Astrocyte of the spinal cord (primary cell): ENCODE measurements around the gene NPB.

Source experiments
- DNase-seq: peaks from one replicate; pipeline ENCODE4 v3.0.0; 2011; ENCODE audit warnings: low read depth, low spot score
- H3K4me3 ChIP-seq: 2 replicates; pipeline ENCODE4 v1.5.1; 2011; ENCODE audit warnings: low read depth, mild to moderate bottlenecking, low read length, moderate library complexity
- in situ Hi-C: cut with HindIII; loops from 2 replicates; pipeline ENCODE4 v1.10.0; 2017; ENCODE audit warnings: low sequenced_read_pairs
- TF ChIP-seq, protein P1 (sequence below): IDR thresholded peaks from 2 replicates; pipeline ENCODE4 v1.5.1; 2012; ENCODE audit warnings: low read depth, mild to moderate bottlenecking, low read length, inconsistent platforms

NPB gene

DNA sequence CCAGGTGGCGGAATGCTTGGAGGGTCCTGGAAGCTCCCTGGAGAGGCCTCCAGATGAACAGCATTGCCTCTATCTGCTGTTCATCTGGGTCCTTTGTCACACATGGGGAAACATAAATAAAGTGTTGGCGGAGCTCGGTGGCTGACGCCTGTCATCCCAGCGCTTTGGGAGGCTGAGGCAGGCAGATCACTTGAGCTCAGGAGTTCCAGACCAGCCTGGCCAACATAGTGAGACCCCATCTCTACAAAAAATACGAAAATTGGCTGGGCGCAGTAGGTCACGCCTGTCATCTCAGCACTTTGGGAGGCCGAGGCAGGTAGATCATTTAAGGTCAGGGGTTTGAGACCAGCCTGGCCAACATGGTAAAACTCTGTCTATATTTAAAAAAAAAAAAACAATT, 42.8 kb downstream of the NPB start:
- in situ Hi-C loops: no loop called here
- DNase-seq: no peak
- no peak overlapping the region for H3K4me3 ChIP-seq
- TF ChIP-seq, protein P1, sequence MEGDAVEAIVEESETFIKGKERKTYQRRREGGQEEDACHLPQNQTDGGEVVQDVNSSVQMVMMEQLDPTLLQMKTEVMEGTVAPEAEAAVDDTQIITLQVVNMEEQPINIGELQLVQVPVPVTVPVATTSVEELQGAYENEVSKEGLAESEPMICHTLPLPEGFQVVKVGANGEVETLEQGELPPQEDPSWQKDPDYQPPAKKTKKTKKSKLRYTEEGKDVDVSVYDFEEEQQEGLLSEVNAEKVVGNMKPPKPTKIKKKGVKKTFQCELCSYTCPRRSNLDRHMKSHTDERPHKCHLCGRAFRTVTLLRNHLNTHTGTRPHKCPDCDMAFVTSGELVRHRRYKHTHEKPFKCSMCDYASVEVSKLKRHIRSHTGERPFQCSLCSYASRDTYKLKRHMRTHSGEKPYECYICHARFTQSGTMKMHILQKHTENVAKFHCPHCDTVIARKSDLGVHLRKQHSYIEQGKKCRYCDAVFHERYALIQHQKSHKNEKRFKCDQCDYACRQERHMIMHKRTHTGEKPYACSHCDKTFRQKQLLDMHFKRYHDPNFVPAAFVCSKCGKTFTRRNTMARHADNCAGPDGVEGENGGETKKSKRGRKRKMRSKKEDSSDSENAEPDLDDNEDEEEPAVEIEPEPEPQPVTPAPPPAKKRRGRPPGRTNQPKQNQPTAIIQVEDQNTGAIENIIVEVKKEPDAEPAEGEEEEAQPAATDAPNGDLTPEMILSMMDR: no peak

DNA sequence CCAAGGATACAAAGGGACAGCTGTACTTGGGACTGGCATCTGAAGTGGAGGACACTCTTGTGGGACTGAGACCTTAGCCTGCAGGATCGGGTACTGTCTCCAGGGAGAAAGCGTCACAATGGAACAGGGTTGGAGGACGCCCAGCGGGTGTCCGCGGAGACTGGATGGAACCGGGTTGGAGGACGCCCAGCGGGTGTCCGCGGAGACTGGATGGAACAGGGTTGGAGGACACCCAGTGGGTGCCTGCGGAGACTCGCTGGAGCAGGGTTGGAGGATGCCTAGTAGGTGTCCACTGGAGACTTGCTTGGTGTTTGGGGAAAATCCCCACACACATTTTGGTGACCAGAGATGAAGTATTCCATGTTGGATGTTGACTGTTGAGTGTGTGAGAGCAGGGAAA, 45.2 kb downstream of the NPB start, which contains the start of gene MYADML2:
Gene MYADML2 (minus strand): TSS at position 45 of the 400 bp plus-strand sequence. CDS start 5,492 bp downstream, outside the sequence.
- no peak within 1 kb of the TSS for H3K4me3 ChIP-seq
- DNase-seq: no peak
- in situ Hi-C loops: no loop called here
- TF ChIP-seq, protein P1: no peak

DNA sequence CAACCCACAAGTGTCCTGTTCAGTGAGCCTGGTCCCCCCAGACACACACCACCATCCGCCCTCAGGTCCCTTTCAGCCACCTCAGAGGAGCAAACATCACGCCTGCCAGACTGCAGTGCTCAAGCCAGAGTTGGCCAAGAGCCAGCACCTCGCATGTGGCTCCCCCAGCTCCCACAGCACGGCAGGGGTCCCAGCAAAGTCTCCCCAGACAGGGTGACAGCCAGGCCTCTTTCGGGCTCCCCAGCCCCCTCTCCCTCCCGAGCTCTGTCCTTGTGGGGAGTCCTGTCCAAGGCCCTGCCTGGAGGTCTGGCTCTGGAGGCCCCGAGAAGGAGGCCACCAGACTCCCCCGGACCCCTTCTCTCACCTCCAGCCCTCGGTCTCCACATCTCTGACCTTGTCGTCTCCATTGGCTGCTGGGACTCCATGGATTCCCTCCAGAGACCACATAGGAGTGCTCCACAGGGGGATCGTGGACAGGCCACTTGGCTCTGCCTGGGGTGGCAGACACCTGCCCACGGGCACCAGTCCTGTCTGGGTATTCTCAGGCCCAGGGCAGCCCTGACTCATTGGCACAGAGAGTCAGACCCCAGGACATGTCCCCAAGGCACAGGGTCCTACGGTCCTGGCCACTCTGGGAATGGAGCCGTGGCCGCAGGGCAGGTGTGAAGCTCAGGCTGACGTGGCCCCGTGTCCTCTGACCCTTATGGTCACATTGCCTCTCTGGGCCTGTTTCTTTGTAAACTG, 46.8 kb downstream of the NPB start:
- TF ChIP-seq, protein P1: no peak
- no peak for DNase-seq
- in situ Hi-C loops: no loop called here

DNA sequence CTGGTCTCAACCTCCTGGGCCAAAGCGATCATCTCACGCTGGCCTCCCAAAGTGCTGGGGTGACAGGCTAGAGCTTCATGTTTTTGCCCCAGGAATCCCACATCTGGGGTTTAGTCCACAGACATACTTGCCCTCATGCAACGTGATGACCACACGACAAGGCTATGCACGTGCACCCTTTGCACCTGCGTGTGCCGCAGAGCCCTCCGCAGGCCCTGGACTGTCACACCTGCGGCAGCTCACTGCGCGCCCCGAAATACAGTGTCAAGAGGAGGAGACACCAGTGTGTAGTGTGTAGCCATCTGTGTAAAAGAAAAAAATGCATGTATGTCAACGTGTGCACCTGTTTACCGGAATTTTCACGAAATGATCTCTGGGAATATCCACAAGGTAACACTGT, 48.5 kb downstream of the NPB start:
- TF ChIP-seq, protein P1: no peak
- H3K4me3 ChIP-seq: no peak overlapping the region
- DNase-seq: no peak
- in situ Hi-C loops: no loop called here

More for the DNA sequence above, 46.8 kb downstream of the NPB start:
- H3K4me3 ChIP-seq: no peak overlapping the region

DNA sequence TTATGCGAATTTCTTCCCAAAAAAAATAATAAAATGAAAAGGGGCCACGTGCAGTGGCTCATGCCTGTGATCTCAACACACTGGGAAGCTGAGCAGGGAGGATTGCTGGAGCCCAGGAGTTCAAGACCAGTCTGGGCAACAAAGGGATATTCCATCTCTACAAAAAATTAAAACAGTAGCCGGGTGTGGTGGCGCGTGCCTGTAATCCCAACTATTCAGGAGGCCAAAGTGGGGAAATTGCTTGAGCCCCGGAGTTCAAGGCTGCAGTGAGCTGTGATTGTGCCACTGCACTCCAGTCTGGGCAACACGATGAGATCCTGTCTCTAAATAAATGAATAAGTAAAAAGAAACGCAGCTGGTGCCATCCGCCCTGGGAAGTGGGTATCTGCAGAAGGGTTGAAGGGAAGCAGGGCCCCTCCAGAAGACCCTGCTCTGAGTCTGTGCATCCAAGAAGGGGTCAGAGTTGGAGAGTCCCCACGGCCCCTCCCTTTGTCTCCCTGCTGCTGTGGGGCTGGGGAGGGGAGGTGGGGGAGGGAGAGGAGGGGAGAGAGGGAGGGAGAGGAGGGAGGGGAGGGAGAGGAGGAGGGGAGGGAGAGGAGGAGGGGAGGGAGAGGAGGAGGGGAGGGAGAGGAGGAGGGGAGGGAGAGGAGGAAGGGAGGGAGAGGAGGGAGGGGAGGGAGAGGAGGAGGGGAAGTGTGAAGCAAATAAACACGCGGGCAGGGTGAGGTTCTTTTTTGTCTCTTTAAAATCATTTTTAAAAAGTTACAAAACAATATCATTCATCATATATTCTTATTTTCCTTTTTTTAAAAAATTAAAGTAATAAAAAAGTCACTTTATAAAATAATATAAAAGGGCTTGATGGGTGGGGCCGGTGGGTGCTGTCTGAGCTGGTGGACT, 50.0 kb downstream of the NPB start:
- H3K4me3 ChIP-seq: no peak overlapping the region
- in situ Hi-C loops: no loop called here
- TF ChIP-seq, protein P1: no peak
- no peak for DNase-seq
